B cell (primary cell): ENCODE results near the gene SLC25A6. TPM values are rescaled to one million over a fixed set of nuclear protein-coding genes. Genes with fewer than 3 reads are reported as not detected.

Experiments
- ATAC-seq: fragments of 200-7000 bp; cut with Tn5 transposase; one replicate; pipeline ENCODE4 v1.10.0; 2021; ENCODE audit warnings: low read depth, mild to moderate bottlenecking, moderate number of reproducible peaks, moderate library complexity
- CTCF ChIA-PET: fragments of 350-600 bp; sonication (Branson Sonifier 250); formaldehyde crosslinking; loops from one replicate; lab custom pipeline; 2021; ENCODE audit warnings: antibody characterized with exemption, inconsistent platforms; lab: Charles Lee
- POLR2A ChIA-PET: fragments of 350-600 bp; sonication (Branson Sonifier 250); formaldehyde crosslinking; loops from one replicate; lab custom pipeline; 2021; ENCODE audit warnings: antibody characterized with exemption; lab: Charles Lee
- DNase-seq: peaks from one replicate; pipeline ENCODE4 v3.0.0; 2013
- H2AFZ ChIP-seq: 2 replicates; pipeline ENCODE4 v1.6.1; 2012; ENCODE audit warnings: mild to moderate bottlenecking, low read depth, low read length; ENCODE audit not compliant: insufficient read depth, poor library complexity, severe bottlenecking
- H3K27ac ChIP-seq, 2 donors: 1 replicate in 1 of 2; 2 replicates in 1 of 2; pipeline ENCODE4 v1.5.1; 2012 to 2013; ENCODE audit warnings: low read length in 2 of 2, mild to moderate bottlenecking in 2 of 2, moderate library complexity in 1 of 2
- H3K27me3 ChIP-seq, 4 experiments: fragments of 200-600 bp in 1 of 4; sonication (generic) in 1 of 4; replicated peaks in 1 of 4; 1 replicate in 2 of 4; 2 replicates in 2 of 4; pipeline versions ENCODE4 v1.6.1 to v1.7.0; 2013 to 2016; ENCODE audit warnings: low read length in 3 of 4, mild to moderate bottlenecking in 2 of 4, mixed read lengths in 1 of 4, moderate library complexity in 1 of 4; ENCODE audit not compliant: insufficient read depth in 4 of 4, control insufficient read depth in 3 of 4; ENCODE audit errors: control extremely low read depth in 1 of 4
- H3K36me3 ChIP-seq, 2 experiments: replicated peaks in 1 of 2; 1 replicate in 1 of 2; 2 replicates in 1 of 2; pipeline versions ENCODE4 v1.6.1 to v1.7.1; 2013; ENCODE audit warnings: low read length in 1 of 2; ENCODE audit not compliant: insufficient read depth in 2 of 2, control insufficient read depth in 1 of 2; ENCODE audit errors: control extremely low read depth in 1 of 2, extremely low read depth in 1 of 2
- H3K4me1 ChIP-seq, 2 donors: fragments of 200-600 bp in 1 of 2; sonication (generic) in 1 of 2; 1 replicate in 1 of 2; 2 replicates in 1 of 2; pipeline versions ENCODE4 v1.5.1 to v1.6.1; 2013 to 2017; ENCODE audit warnings: low read length in 2 of 2; ENCODE audit not compliant: control insufficient read depth in 2 of 2, insufficient read depth in 2 of 2
- H3K4me2 ChIP-seq: replicated peaks from 2 replicates; pipeline ENCODE3; 2012; ENCODE audit warnings: mild to moderate bottlenecking, low read depth, low read length; ENCODE audit not compliant: poor library complexity, severe bottlenecking
- H3K4me3 ChIP-seq, 5 experiments: fragments of 200-600 bp in 1 of 5; sonication (generic) in 1 of 5; 1 replicate in 3 of 5; 2 replicates in 2 of 5; pipeline versions ENCODE4 v1.5.1 to v1.7.0; 2011 to 2016; ENCODE audit warnings: low read length in 4 of 5, mild to moderate bottlenecking in 4 of 5, low read depth in 2 of 5, control low read depth in 1 of 5, moderate library complexity in 1 of 5; ENCODE audit not compliant: insufficient read depth in 1 of 5; ENCODE audit errors: control extremely low read depth in 1 of 5, extremely low read depth in 1 of 5
- H3K79me2 ChIP-seq: fragments of 200-600 bp; sonication (generic); one replicate; pipeline ENCODE4 v1.6.0; 2016; ENCODE audit warnings: low read length; ENCODE audit not compliant: control insufficient read depth, insufficient read depth
- H3K9ac ChIP-seq: fragments of 200-600 bp; sonication (generic); 2 replicates; pipeline ENCODE4 v1.6.1; 2017; ENCODE audit warnings: mild to moderate bottlenecking, low read length, moderate library complexity
- H3K9me3 ChIP-seq, 3 donors: one replicate each; pipeline versions ENCODE4 v1.6.1 to v1.7.1; 2013; ENCODE audit warnings: low read length in 2 of 3; ENCODE audit not compliant: control insufficient read depth in 2 of 3, insufficient read depth in 1 of 3; ENCODE audit errors: control extremely low read depth in 1 of 3
- H4K20me1 ChIP-seq: 2 replicates; pipeline ENCODE4 v1.6.0; 2012; ENCODE audit warnings: mild to moderate bottlenecking, low read length; ENCODE audit not compliant: insufficient read depth, control insufficient read depth, poor library complexity, severe bottlenecking
- H3K27ac Mint-ChIP-seq: one replicate; pipeline ENCODE4 v1.8.0; 2021; ENCODE audit warnings: mixed read lengths
- H3K27me3 Mint-ChIP-seq: one replicate; pipeline ENCODE4 v1.8.0; 2021; ENCODE audit warnings: mixed read lengths
- H3K4me1 Mint-ChIP-seq: one replicate; pipeline ENCODE4 v1.8.0; 2021; ENCODE audit warnings: mixed read lengths
- H3K4me3 Mint-ChIP-seq: one replicate; pipeline ENCODE4 v1.8.0; 2021; ENCODE audit warnings: mixed read lengths
- H3K9me3 Mint-ChIP-seq: one replicate; pipeline ENCODE4 v1.8.0; 2022; ENCODE audit warnings: mixed read lengths; ENCODE audit not compliant: insufficient read depth
- EZH2 ChIP-seq: IDR thresholded peaks from 2 replicates; pipeline ENCODE4 v1.6.1; 2012; ENCODE audit warnings: borderline replicate concordance, low read depth, mild to moderate bottlenecking, moderate library complexity, low read length; ENCODE audit not compliant: insufficient read depth, poor library complexity, severe bottlenecking
- WGBS: methylation state at CpG from one replicate; pipeline ENCODE4 v1.1.5; 2013; ENCODE audit warnings: missing lambda C conversion rate; ENCODE audit not compliant: insufficient coverage; 5-methylcytosine and 5-hydroxymethylcytosine counted together
- intact Hi-C: fragments of 100-400 bp; cut with micrococcal nuclease; formaldehyde crosslinking; loops from one replicate; pipeline ENCODE4 v1.10.0; 2022
- polyA plus RNA-seq: library from polyadenylated mRNA; depleted of rRNA; stranded (reverse); fragments of >200 nt; gene quantifications from 2 replicates; pipeline ENCODE4 v1.2.3, GENCODE V29; 2012
- total RNA-seq, 2 donors: library from RNA; stranded (reverse); fragments of 120-200 nt in 1 of 2; gene quantifications; 1 replicate in 1 of 2; 2 replicates in 1 of 2; pipeline versions ENCODE4 v1.2.3 to v1.2.4, GENCODE V29; 2013 to 2022
- TF ChIP-seq, protein P1 (sequence below): fragments of 200-600 bp; IDR thresholded peaks from one replicate; pipeline ENCODE4 v1.8.0; 2022; ENCODE audit warnings: antibody characterized with exemption, mild to moderate bottlenecking

The SLC25A6 gene
- total and polyA plus RNA-seq, 2 donors (not counting 1 experiment from before 2014, with no cell fraction given), result 343 to 642 TPM

GRCh38 chrX:1361910-1362309, 30.0 kb downstream of the SLC25A6 start:
- ChIA-PET CTCF (no interaction called here), POLR2A (no interaction called here)
- Mint-ChIP-seq H3K27ac (no peak overlapping the region), H3K4me1 (no peaks in the 10 kb centered on the region), H3K4me3 (no peak overlapping the region), H3K9me3 (no peaks in the 10 kb centered on the region), H3K27me3 (no peaks in the 10 kb centered on the region)
- H4K20me1 ChIP-seq, result no peaks in the 10 kb centered on the region
- ATAC-seq (no peak), DNase-seq (no peak)
- H3K4me3 ChIP-seq, result no peak overlapping the region
- TF ChIP-seq, protein P1, sequence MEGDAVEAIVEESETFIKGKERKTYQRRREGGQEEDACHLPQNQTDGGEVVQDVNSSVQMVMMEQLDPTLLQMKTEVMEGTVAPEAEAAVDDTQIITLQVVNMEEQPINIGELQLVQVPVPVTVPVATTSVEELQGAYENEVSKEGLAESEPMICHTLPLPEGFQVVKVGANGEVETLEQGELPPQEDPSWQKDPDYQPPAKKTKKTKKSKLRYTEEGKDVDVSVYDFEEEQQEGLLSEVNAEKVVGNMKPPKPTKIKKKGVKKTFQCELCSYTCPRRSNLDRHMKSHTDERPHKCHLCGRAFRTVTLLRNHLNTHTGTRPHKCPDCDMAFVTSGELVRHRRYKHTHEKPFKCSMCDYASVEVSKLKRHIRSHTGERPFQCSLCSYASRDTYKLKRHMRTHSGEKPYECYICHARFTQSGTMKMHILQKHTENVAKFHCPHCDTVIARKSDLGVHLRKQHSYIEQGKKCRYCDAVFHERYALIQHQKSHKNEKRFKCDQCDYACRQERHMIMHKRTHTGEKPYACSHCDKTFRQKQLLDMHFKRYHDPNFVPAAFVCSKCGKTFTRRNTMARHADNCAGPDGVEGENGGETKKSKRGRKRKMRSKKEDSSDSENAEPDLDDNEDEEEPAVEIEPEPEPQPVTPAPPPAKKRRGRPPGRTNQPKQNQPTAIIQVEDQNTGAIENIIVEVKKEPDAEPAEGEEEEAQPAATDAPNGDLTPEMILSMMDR, result no peak
- no peak for TF ChIP-seq EZH2
- H3K9ac ChIP-seq, result no peak overlapping the region
- intact Hi-C loops, result no loop called here
- no peak overlapping the region for H3K27ac ChIP-seq
- no peaks in the 10 kb centered on the region for H3K79me2 ChIP-seq
- 100% methylated on average over 2 of the region's 2 CpGs for WGBS
- no peak overlapping the region for H3K4me2 ChIP-seq
- no peaks in the 10 kb centered on the region for H3K27me3 ChIP-seq
- H3K9me3 ChIP-seq, result peaks cover 0 to 16% (median 0%) of the 10 kb centered on the region in 3 donors
- peaks cover 0 to 9% of the 10 kb centered on the region in 2 experiments for H3K36me3 ChIP-seq
- H3K4me1 ChIP-seq, result no peaks in the 10 kb centered on the region
- no peak overlapping the region for H2AFZ ChIP-seq

GRCh38 chrX:1361275-1361674, 30.6 kb downstream of the SLC25A6 start:
- CTCF ChIA-PET, result no interaction called here
- H4K20me1 ChIP-seq, result no peaks in the 10 kb centered on the region
- no peaks in the 10 kb centered on the region for H3K9me3 Mint-ChIP-seq
- no peaks in the 10 kb centered on the region for H3K27me3 Mint-ChIP-seq
- POLR2A ChIA-PET, result no interaction called here
- no peaks in the 10 kb centered on the region for H3K79me2 ChIP-seq
- TF ChIP-seq EZH2, result no peak
- TF ChIP-seq, protein P1, result no peak
- H3K4me1 ChIP-seq, result no peaks in the 10 kb centered on the region
- H3K4me3 ChIP-seq, result no peak overlapping the region
- intact Hi-C loops, result no loop called here
- DNase-seq (no peak), ATAC-seq (no peak)
- H3K27ac ChIP-seq, result no peak overlapping the region
- no peak overlapping the region for H3K9ac ChIP-seq
- WGBS, result 90% methylated on average over 9 of the region's 12 CpGs
- H3K9me3 ChIP-seq, result peaks cover 0 to 16% (median 0%) of the 10 kb centered on the region in 3 donors
- H3K4me2 ChIP-seq, result no peak overlapping the region
- H3K27me3 ChIP-seq, result no peaks in the 10 kb centered on the region
- no peak overlapping the region for H3K4me3 Mint-ChIP-seq
- H2AFZ ChIP-seq, result no peak overlapping the region
- no peaks in the 10 kb centered on the region for H3K4me1 Mint-ChIP-seq
- H3K36me3 ChIP-seq, result peaks cover 0 to 9% of the 10 kb centered on the region in 2 experiments
- H3K27ac Mint-ChIP-seq, result no peak overlapping the region
